Measurements from ENCODE around the gene TSHZ1.

The TSHZ1 gene

GRCh38 chr18:75337348-75337747 lies 126.8 kb downstream of the TSHZ1 start:
- no peak overlapping the region for H3K27ac Mint-ChIP-seq

GRCh38 chr18:75338631-75339030 lies 128.0 kb downstream of the TSHZ1 start:
- H3K36me3 Mint-ChIP-seq = no peaks in the 10 kb centered on the region
- H3K4me1 Mint-ChIP-seq = no peaks in the 10 kb centered on the region
- H3K27ac Mint-ChIP-seq = no peak overlapping the region
- H3K9me3 Mint-ChIP-seq = no peaks in the 10 kb centered on the region
- no peak overlapping the region for H3K4me3 Mint-ChIP-seq
- H3K27me3 Mint-ChIP-seq = peaks cover 3% of the 10 kb centered on the region
- DNase-seq = no peak
- CTCF ChIA-PET = no interaction called here

More at GRCh38 chr18:75337348-75337747, 126.8 kb downstream of the TSHZ1 start:
- DNase-seq = no peak
- Mint-ChIP-seq H3K36me3 (no peaks in the 10 kb centered on the region), H3K9me3 (no peaks in the 10 kb centered on the region), H3K4me1 (no peaks in the 10 kb centered on the region), H3K4me3 (no peak overlapping the region), H3K27me3 (peaks cover 3% of the 10 kb centered on the region)
- CTCF ChIA-PET = no interaction called here

Data from activated naive CD4-positive, alpha-beta T cell treated with anti-CD3 and anti-CD28 coated beads, Interleukin-2, amount 10 ng/mL, durations not matched to agents 7 days and 5 days (primary cell).